SK-N-SH (cell line): ENCODE results near the gene SIRT5. TPM values are rescaled to one million over a fixed set of nuclear protein-coding genes. Genes with fewer than 3 reads are reported as not detected.

Experiments used
- CTCF ChIA-PET: fragments of 300-600, 350-600 bp; formaldehyde crosslinking; extraction: SDS; loops from one replicate; lab custom pipeline; 2021; lab: Yijun Ruan, JAX
- POLR2A ChIA-PET: fragments of 350-600 bp; sonication (Branson Sonifier 250); formaldehyde crosslinking; extraction: SDS; loops from one replicate; lab custom pipeline; 2020; ENCODE audit warnings: antibody characterized with exemption, inconsistent platforms; lab: Yijun Ruan, JAX
- DNase-seq: peaks from one replicate; pipeline ENCODE4 v3.0.0; 2012
- H2AFZ ChIP-seq: fragments of 200-600 bp; sonication (generic); 2 replicates; pipeline ENCODE4 v1.8.1; 2016; ENCODE audit warnings: antibody characterized with exemption, mild to moderate bottlenecking, low read depth
- H3F3A ChIP-seq: fragments of 200-600 bp; sonication (generic); replicated peaks from 2 replicates; pipeline ENCODE3; 2016; ENCODE audit warnings: antibody characterized with exemption, mild to moderate bottlenecking; ENCODE audit not compliant: insufficient read depth
- H3K27ac ChIP-seq, 2 experiments: fragments of 200-500 bp in 1 of 2; fragments of 200-600 bp in 1 of 2; sonication (Bioruptor generic) in 1 of 2; sonication (generic), shearing (Covaris generic) in 1 of 2; 2 replicates each; pipeline versions ENCODE4 v1.5.1 to v1.6.1; 2014 to 2016; ENCODE audit warnings: low read depth in 2 of 2, inconsistent platforms in 1 of 2, low read length in 1 of 2, mild to moderate bottlenecking in 1 of 2, mixed read lengths in 1 of 2
- H3K27me3 ChIP-seq: fragments of 200-600 bp; sonication (generic), shearing (Covaris generic); 2 replicates; pipeline ENCODE4 v1.6.1; 2016; ENCODE audit warnings: mixed run types; ENCODE audit not compliant: insufficient read depth
- H3K36me3 ChIP-seq, 2 experiments: fragments of 200-500 bp in 1 of 2; fragments of 200-600 bp in 1 of 2; sonication (Bioruptor generic) in 1 of 2; sonication (generic) in 1 of 2; replicated peaks in 1 of 2; 2 replicates each; pipeline versions ENCODE3 to v1.5.1; 2014 to 2016; ENCODE audit warnings: low read length in 1 of 2, mild to moderate bottlenecking in 1 of 2; ENCODE audit not compliant: insufficient read depth in 2 of 2, control insufficient read depth in 1 of 2
- H3K4me1 ChIP-seq, 2 experiments: fragments of 200-500 bp in 1 of 2; fragments of 200-600 bp in 1 of 2; sonication (Bioruptor generic) in 1 of 2; sonication (generic), shearing (Covaris generic) in 1 of 2; 2 replicates each; pipeline versions ENCODE4 v1.5.1 to v1.6.1; 2014 to 2016; ENCODE audit warnings: low read depth in 1 of 2, low read length in 1 of 2, mixed run types in 1 of 2; ENCODE audit not compliant: insufficient read depth in 2 of 2, control insufficient read depth in 1 of 2
- H3K4me2 ChIP-seq: fragments of 200-600 bp; sonication (generic), shearing (Covaris generic); 2 replicates; pipeline ENCODE4 v1.6.1; 2017; ENCODE audit warnings: mixed run types
- H3K4me3 ChIP-seq, 2 experiments: fragments of 200-500 bp in 1 of 2; fragments of 200-600 bp in 1 of 2; sonication (Bioruptor generic) in 1 of 2; sonication (generic), shearing (Covaris generic) in 1 of 2; 2 replicates each; pipeline versions ENCODE4 v1.5.1 to v1.8.1; 2014 to 2016; ENCODE audit warnings: low read depth in 2 of 2, inconsistent platforms in 1 of 2, low read length in 1 of 2, mild to moderate bottlenecking in 1 of 2, mixed read lengths in 1 of 2, moderate library complexity in 1 of 2
- H3K79me2 ChIP-seq: fragments of 200-600 bp; sonication (generic); 2 replicates; pipeline ENCODE4 v1.8.1; 2017; ENCODE audit warnings: mild to moderate bottlenecking; ENCODE audit not compliant: insufficient read depth
- H3K9ac ChIP-seq: fragments of 200-600 bp; sonication (generic); 2 replicates; pipeline ENCODE4 v1.6.1; 2017; ENCODE audit warnings: mixed run types
- H3K9me2 ChIP-seq: fragments of 200-600 bp; sonication (generic); 2 replicates; pipeline ENCODE4 v1.6.1; 2017; ENCODE audit warnings: mixed run types
- H3K9me3 ChIP-seq: fragments of 200-600 bp; sonication (generic); 2 replicates; pipeline ENCODE4 v1.6.1; 2017; ENCODE audit warnings: mixed run types, mild to moderate bottlenecking, moderate library complexity
- H4K20me1 ChIP-seq: fragments of 200-600 bp; sonication (generic); 2 replicates; pipeline ENCODE4 v1.6.1; 2017; ENCODE audit warnings: mild to moderate bottlenecking, mixed run types; ENCODE audit not compliant: insufficient read depth
- CHD2 ChIP-seq: fragments of 150-350 bp; IDR thresholded peaks from 2 replicates; pipeline ENCODE4 v1.6.1; 2018; ENCODE audit warnings: low read length; ENCODE audit not compliant: partially characterized antibody
- EP300 ChIP-seq, 2 experiments: IDR thresholded peaks; 2 replicates each; pipeline versions ENCODE4 v1.4.0 to v1.6.1; 2012; ENCODE audit warnings: borderline replicate concordance in 1 of 2, low read depth in 1 of 2, low read length in 1 of 2
- EZH2phosphoT487 ChIP-seq: fragments of 200-600 bp; sonication (generic); IDR thresholded peaks from 2 replicates; pipeline ENCODE4 v1.6.1; 2017; ENCODE audit warnings: low read depth, mixed run types, mild to moderate bottlenecking, antibody characterized with exemption, moderate library complexity, borderline replicate concordance
- FOSL2 ChIP-seq: IDR thresholded peaks from 2 replicates; pipeline ENCODE4 v1.4.0; 2012; ENCODE audit warnings: low read depth, mild to moderate bottlenecking, moderate library complexity, borderline replicate concordance
- FOXJ3 ChIP-seq: sonication (generic); formaldehyde crosslinking; IDR thresholded peaks from 2 replicates; pipeline ENCODE4 v1.5.1; 2020; ENCODE audit warnings: mild to moderate bottlenecking, missing genetic modification reagents
- GABPA ChIP-seq: IDR thresholded peaks from 2 replicates; pipeline ENCODE4 v1.4.0; 2012; ENCODE audit warnings: low read depth, mild to moderate bottlenecking
- MAX ChIP-seq: IDR thresholded peaks from 2 replicates; pipeline ENCODE4 v1.4.0; 2012; ENCODE audit warnings: low read depth
- MXI1 ChIP-seq: IDR thresholded peaks from 2 replicates; pipeline ENCODE4 v1.6.1; 2012; ENCODE audit warnings: mild to moderate bottlenecking, low read depth, low read length, improper control_type of control experiment
- NFIC ChIP-seq: IDR thresholded peaks from 2 replicates; pipeline ENCODE4 v1.4.0; 2012; ENCODE audit warnings: borderline replicate concordance
- RCOR1 ChIP-seq: fragments of 150-350 bp; IDR thresholded peaks from 2 replicates; pipeline ENCODE4 v1.6.1; 2017; ENCODE audit warnings: antibody characterized with exemption, low read length
- TAF1 ChIP-seq: IDR thresholded peaks from 2 replicates; pipeline ENCODE4 v1.6.1; 2012; ENCODE audit warnings: low read depth, mild to moderate bottlenecking, low read length, moderate library complexity, borderline replicate concordance
- USF1 ChIP-seq: IDR thresholded peaks from 2 replicates; pipeline ENCODE4 v1.4.0; 2012; ENCODE audit warnings: low read depth, borderline replicate concordance
- YY1 ChIP-seq: IDR thresholded peaks from 2 replicates; pipeline ENCODE4 v1.4.0; 2012; ENCODE audit warnings: low read depth, mild to moderate bottlenecking
- WGBS: methylation state at CpG from one replicate; pipeline ENCODE4 v1.1.6; 2017; ENCODE audit warnings: low lambda C conversion rate; 5-methylcytosine and 5-hydroxymethylcytosine counted together
- polyA plus RNA-seq, 3 experiments: library from polyadenylated mRNA; depleted of rRNA; stranded (reverse); fragments of >200 nt; gene quantifications; 2 replicates each; pipeline ENCODE4 v1.2.3, GENCODE V29; 2012
- TF ChIP-seq, protein P1 (sequence below): fragments of 150-350 bp; IDR thresholded peaks from 2 replicates; pipeline ENCODE4 v1.6.1; 2017; ENCODE audit warnings: antibody characterized with exemption, low read length, low read depth, borderline replicate concordance
- TF ChIP-seq, protein P2 (sequence below): fragments of 200-600 bp; sonication (generic); IDR thresholded peaks from 2 replicates; pipeline ENCODE4 v1.6.1; 2017; ENCODE audit warnings: antibody characterized with exemption, mild to moderate bottlenecking, moderate library complexity
- TF ChIP-seq, protein P3 (sequence below): IDR thresholded peaks from 2 replicates; pipeline ENCODE4 v1.6.1; 2012; ENCODE audit warnings: mild to moderate bottlenecking, low read depth, low read length, moderate library complexity

Gene SIRT5
- polyA plus RNA-seq, 1 of the 3 experiments (the other 2 are of a cell fraction): 6.7 TPM

DNA sequence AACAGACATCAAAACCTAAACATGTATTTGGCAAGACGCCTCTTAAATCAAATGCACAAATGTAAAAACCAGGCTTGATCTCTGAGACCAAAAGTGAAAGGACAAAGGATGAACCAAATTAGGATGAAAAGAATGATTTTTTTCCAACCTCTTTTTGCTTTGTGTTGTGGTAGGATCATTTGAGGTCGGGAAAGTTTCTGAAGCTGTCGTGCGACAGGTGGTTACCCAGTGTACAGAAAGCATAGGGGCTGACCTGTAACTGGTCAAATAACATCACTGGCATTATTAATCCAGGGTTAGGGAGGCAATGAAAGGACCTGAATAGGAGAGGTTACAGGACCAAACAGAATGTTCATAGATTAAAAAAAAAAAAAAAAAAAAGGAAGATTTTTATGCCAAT is 22.7 kb downstream of the SIRT5 start:
- 95% methylated on average over 4 of the region's 4 CpGs for WGBS
- TF ChIP-seq FOSL2 (no peak), EZH2phosphoT487 (no peak), MXI1 (no peak), GABPA (no peak), NFIC (no peak), YY1 (no peak), MAX (no peak), EP300 (IDR thresholded peaks at IDR 0.05; ENCODE audit: borderline replicate concordance in 1 of 2, low read depth in 1 of 2, low read length in 1 of 2) (no peak), USF1 (no peak), RCOR1 (no peak), CHD2 (no peak), TAF1 (no peak), FOXJ3 (CRISPR knock-in tag) (no peak)
- TF ChIP-seq, protein P1, sequence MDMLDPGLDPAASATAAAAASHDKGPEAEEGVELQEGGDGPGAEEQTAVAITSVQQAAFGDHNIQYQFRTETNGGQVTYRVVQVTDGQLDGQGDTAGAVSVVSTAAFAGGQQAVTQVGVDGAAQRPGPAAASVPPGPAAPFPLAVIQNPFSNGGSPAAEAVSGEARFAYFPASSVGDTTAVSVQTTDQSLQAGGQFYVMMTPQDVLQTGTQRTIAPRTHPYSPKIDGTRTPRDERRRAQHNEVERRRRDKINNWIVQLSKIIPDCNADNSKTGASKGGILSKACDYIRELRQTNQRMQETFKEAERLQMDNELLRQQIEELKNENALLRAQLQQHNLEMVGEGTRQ: no peak
- TF ChIP-seq, protein P2, sequence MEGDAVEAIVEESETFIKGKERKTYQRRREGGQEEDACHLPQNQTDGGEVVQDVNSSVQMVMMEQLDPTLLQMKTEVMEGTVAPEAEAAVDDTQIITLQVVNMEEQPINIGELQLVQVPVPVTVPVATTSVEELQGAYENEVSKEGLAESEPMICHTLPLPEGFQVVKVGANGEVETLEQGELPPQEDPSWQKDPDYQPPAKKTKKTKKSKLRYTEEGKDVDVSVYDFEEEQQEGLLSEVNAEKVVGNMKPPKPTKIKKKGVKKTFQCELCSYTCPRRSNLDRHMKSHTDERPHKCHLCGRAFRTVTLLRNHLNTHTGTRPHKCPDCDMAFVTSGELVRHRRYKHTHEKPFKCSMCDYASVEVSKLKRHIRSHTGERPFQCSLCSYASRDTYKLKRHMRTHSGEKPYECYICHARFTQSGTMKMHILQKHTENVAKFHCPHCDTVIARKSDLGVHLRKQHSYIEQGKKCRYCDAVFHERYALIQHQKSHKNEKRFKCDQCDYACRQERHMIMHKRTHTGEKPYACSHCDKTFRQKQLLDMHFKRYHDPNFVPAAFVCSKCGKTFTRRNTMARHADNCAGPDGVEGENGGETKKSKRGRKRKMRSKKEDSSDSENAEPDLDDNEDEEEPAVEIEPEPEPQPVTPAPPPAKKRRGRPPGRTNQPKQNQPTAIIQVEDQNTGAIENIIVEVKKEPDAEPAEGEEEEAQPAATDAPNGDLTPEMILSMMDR: no peak
- TF ChIP-seq, protein P3, sequence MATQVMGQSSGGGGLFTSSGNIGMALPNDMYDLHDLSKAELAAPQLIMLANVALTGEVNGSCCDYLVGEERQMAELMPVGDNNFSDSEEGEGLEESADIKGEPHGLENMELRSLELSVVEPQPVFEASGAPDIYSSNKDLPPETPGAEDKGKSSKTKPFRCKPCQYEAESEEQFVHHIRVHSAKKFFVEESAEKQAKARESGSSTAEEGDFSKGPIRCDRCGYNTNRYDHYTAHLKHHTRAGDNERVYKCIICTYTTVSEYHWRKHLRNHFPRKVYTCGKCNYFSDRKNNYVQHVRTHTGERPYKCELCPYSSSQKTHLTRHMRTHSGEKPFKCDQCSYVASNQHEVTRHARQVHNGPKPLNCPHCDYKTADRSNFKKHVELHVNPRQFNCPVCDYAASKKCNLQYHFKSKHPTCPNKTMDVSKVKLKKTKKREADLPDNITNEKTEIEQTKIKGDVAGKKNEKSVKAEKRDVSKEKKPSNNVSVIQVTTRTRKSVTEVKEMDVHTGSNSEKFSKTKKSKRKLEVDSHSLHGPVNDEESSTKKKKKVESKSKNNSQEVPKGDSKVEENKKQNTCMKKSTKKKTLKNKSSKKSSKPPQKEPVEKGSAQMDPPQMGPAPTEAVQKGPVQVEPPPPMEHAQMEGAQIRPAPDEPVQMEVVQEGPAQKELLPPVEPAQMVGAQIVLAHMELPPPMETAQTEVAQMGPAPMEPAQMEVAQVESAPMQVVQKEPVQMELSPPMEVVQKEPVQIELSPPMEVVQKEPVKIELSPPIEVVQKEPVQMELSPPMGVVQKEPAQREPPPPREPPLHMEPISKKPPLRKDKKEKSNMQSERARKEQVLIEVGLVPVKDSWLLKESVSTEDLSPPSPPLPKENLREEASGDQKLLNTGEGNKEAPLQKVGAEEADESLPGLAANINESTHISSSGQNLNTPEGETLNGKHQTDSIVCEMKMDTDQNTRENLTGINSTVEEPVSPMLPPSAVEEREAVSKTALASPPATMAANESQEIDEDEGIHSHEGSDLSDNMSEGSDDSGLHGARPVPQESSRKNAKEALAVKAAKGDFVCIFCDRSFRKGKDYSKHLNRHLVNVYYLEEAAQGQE: no peak
- Histone ChIP-seq H3K27ac (no peak overlapping the region), H3K9me3 (no peaks in the 10 kb centered on the region), H3K9ac (no peak overlapping the region), H3F3A (peaks cover 11% of the 10 kb centered on the region), H3K4me3 (no peak overlapping the region), H3K9me2 (no peaks in the 10 kb centered on the region), H3K27me3 (no peaks in the 10 kb centered on the region), H2AFZ (no peak overlapping the region), H3K79me2 (no peaks in the 10 kb centered on the region), H3K36me3 (peaks cover 5 to 29% of the 10 kb centered on the region in 2 experiments), H3K4me1 (peaks cover 0 to 7% of the 10 kb centered on the region in 2 experiments; a peak in 1 of 4 replicates), H3K4me2 (no peak overlapping the region), H4K20me1 (no peaks in the 10 kb centered on the region)
- DNase-seq: no peak
- POLR2A ChIA-PET: no interaction called here
- CTCF ChIA-PET: no interaction called here
